ENCODE data around the gene CRB3. TPM values are rescaled to one million over a fixed set of nuclear protein-coding genes. Genes with fewer than 3 reads are reported as not detected.

The CRB3 gene
- total and polyA plus RNA-seq, 2 of the 8 experiments (the other 6 are each of a cell fraction or from before 2014, with no cell fraction given): 21.1 to 24.6 TPM

DNA sequence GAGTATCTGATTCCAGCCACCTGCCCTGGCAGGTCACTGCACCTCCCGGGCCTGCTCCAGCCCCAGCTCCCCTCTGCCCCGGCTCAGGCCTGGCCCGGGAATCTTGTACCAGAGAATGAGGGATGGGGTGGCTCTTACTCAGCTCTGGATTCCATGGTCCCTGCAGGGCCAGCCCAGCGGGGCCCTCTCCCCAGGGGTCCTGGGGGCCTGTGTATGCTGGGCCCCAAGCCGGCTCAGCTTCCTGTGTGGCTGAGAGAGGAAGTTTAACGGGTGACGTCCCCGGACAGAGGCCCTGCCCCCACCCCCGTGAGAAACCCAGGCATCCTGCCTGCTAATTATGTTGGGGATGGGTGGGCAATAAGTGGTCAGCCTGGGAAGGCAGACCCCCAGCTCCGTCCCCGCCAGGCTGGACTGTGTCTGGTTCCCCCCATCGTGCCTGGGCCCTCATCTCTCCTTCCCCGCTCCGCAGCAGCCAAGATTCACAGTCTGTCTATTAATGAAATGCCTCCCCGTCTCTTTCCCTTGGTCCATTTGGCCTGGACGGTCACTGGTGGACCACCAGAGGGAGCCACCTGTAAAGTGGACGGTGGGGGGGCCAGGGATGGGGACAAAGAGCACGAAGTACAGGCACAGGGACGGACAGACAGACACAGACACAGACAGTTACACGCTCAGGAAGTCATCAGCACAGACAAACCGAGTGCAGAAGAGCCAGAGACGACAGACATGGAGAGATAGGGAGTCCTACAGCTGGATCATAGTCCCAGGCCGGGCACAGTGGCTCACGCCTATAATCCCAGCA, 17.7 kb downstream of the CRB3 start, which contains the start of gene DENND1C:
Gene DENND1C, minus strand, starts transcription at position 247 of the 802 bp plus-strand sequence. Its CDS starts 92 bp downstream, at position 155.
- H2BK20ac ChIP-seq (ENCODE audit: low read length): no peak within 1 kb of the TSS
- peak within 1 kb of the TSS; percentile 75; the same call in 1 of the 2 replicates for H2BK5ac ChIP-seq (ENCODE audit: low read depth, low read length)
- H4K91ac ChIP-seq (replicated peaks; ENCODE audit: insufficient read length, low read length): peak within 1 kb of the TSS; percentile 4
- ChIA-PET POLR2A (ENCODE audit: partially characterized antibody) (no interaction called here), CTCF (ENCODE audit: partially characterized antibody) (interaction anchor here (0.6 to 3.8 kb wide), 20 partner anchors 9 to 288 kb away, joined by 3 to 30 read pairs (median 4); partner anchors contain the start of genes ACER1, CRB3 and TUBB4A)
- H3K9me3 ChIP-seq (ENCODE audit: insufficient read depth in 2 of 2, low read depth in 1 of 2, low read length in 1 of 2): no peaks in the 10 kb centered on the region
- 0 out of 2 replicates have a peak within 1 kb of the TSS, but pooled peaks have one; percentile 92 for H2BK15ac ChIP-seq (ENCODE audit: low read length)
- H2BK12ac ChIP-seq (ENCODE audit: low read depth, low read length): peak within 1 kb of the TSS; percentile 87; the same call in 1 of the 2 replicates
- no peak within 1 kb of the TSS for H3K27ac ChIP-seq (ENCODE audit: low read depth, low read length)
- TF ChIP-seq RAD21 (IDR thresholded peaks at IDR 0.05 in 1 of 2, conservative IDR thresholded peaks at IDR 0.05 in 1 of 2; ENCODE audit: low read depth in 2 of 2, low read length in 2 of 2): peak; percentile 47 to 65
- no peak for TF ChIP-seq CEBPB (IDR thresholded peaks at IDR 0.05; ENCODE audit: low read depth, low read length)
- TF ChIP-seq, protein P1, sequence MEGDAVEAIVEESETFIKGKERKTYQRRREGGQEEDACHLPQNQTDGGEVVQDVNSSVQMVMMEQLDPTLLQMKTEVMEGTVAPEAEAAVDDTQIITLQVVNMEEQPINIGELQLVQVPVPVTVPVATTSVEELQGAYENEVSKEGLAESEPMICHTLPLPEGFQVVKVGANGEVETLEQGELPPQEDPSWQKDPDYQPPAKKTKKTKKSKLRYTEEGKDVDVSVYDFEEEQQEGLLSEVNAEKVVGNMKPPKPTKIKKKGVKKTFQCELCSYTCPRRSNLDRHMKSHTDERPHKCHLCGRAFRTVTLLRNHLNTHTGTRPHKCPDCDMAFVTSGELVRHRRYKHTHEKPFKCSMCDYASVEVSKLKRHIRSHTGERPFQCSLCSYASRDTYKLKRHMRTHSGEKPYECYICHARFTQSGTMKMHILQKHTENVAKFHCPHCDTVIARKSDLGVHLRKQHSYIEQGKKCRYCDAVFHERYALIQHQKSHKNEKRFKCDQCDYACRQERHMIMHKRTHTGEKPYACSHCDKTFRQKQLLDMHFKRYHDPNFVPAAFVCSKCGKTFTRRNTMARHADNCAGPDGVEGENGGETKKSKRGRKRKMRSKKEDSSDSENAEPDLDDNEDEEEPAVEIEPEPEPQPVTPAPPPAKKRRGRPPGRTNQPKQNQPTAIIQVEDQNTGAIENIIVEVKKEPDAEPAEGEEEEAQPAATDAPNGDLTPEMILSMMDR (IDR thresholded peaks at IDR 0.05; ENCODE audit: control extremely low read depth in 1 of 3, insufficient read depth in 1 of 3, low read depth in 1 of 3, low read length in 3 of 3): peak; percentile 70 to 83 (median 72)
- no peak for TF ChIP-seq TAF7 (optimal IDR thresholded peaks at IDR 0.05; ENCODE audit: borderline replicate concordance, low read depth, low read length)
- TF ChIP-seq CHD2 (IDR thresholded peaks at IDR 0.05; ENCODE audit: low read length): no peak
- 0 out of 4 replicates have a peak, but pooled peaks of 1 of the 2 experiments have one; percentile 49 for TF ChIP-seq HDAC2 (IDR thresholded peaks at IDR 0.05; ENCODE audit: borderline replicate concordance in 1 of 2, low read depth in 2 of 2, low read length in 2 of 2)
- H4K8ac ChIP-seq (ENCODE audit: extremely low read depth, insufficient read depth, low read length): no peak within 1 kb of the TSS; the same call in 1 of the 2 replicates
- 64% methylated on average over 23 of the region's 24 CpGs; no CpG with 5 or more reads in 1 of the 2 experiments for WGBS, 2 experiments (ENCODE audit: extremely low coverage in 1 of 2, insufficient coverage in 1 of 2, insufficient read length in 1 of 2, insufficient replicate concordance in 2 of 2, low coverage in 1 of 2, low lambda C conversion rate in 2 of 2, missing lambda C conversion rate in 1 of 2)
- no peak within 1 kb of the TSS for H3K56ac ChIP-seq (replicated peaks; ENCODE audit: insufficient read length, low read depth, low read length)
- H3K4me1 ChIP-seq (replicated peaks in 1 of 4; ENCODE audit: control insufficient read depth in 3 of 4, insufficient read depth in 4 of 4, low read length in 3 of 4): peaks cover 0 to 11% (median 7%) of the 10 kb centered on the region in 4 experiments; a peak in 5 of 7 replicates
- H3K4me2 ChIP-seq (ENCODE audit: insufficient read depth in 1 of 2, low read depth in 2 of 2, low read length in 2 of 2): 0 out of 4 replicates have a peak within 1 kb of the TSS, but pooled peaks of 1 of the 2 experiments have one; percentile 8
- H3K79me1 ChIP-seq (ENCODE audit: low read depth, low read length): no peaks in the 10 kb centered on the region
- no peak within 1 kb of the TSS for H4K5ac ChIP-seq (ENCODE audit: insufficient read length, low read depth, low read length)
- no peak within 1 kb of the TSS for H2AFZ ChIP-seq (ENCODE audit: low read length)
- H3K27me3 ChIP-seq (replicated peaks in 1 of 4; ENCODE audit: control insufficient read depth in 3 of 4, extremely low read depth in 1 of 4, insufficient read depth in 3 of 4, low read length in 3 of 4): peaks cover 0 to 4% (median 0%) of the 10 kb centered on the region in 4 experiments; a peak in 1 of 7 replicates
- peaks cover 3% of the 10 kb centered on the region; the same call in 1 of the 2 replicates for H3K23me2 ChIP-seq (ENCODE audit: low read depth, low read length)
- peaks cover 0 to 3% of the 10 kb centered on the region in 2 experiments for H4K20me1 ChIP-seq (replicated peaks in 1 of 2; ENCODE audit: control insufficient read depth in 1 of 2, insufficient read depth in 2 of 2, low read length in 2 of 2)
- FAIRE-seq: peak; percentile 24
- peak in 1 of 2 experiments; percentile 65 for DNase-seq (ENCODE audit: low read depth in 1 of 2, low spot score in 2 of 2)
- no peak within 1 kb of the TSS for H2BK120ac ChIP-seq (replicated peaks; ENCODE audit: low read depth, low read length)
- H3K4me3 ChIP-seq (ENCODE audit: extremely low read depth in 1 of 4, insufficient read depth in 2 of 4, low read depth in 3 of 4, low read length in 4 of 4): no peak within 1 kb of the TSS
- H3K79me2 ChIP-seq (ENCODE audit: control insufficient read depth in 1 of 2, insufficient read depth in 2 of 2, low read length in 2 of 2): no peaks in the 10 kb centered on the region
- H3K9ac ChIP-seq (replicated peaks in 1 of 4; ENCODE audit: extremely low read depth in 1 of 4, low read depth in 3 of 4, low read length in 3 of 4): no peak within 1 kb of the TSS; a peak in 2 of 7 replicates
- peak within 1 kb of the TSS; percentile 48 for H3K18ac ChIP-seq (ENCODE audit: extremely low read depth, low read length)
- no peaks in the 10 kb centered on the region for H3K36me3 ChIP-seq (ENCODE audit: control insufficient read depth in 2 of 4, insufficient read depth in 4 of 4, low read length in 3 of 4)
- H3K4ac ChIP-seq (replicated peaks; ENCODE audit: insufficient read length, low read depth, low read length): no peak within 1 kb of the TSS
- no peak within 1 kb of the TSS for H3K14ac ChIP-seq (ENCODE audit: insufficient read length)
- no peak within 1 kb of the TSS for H2AK5ac ChIP-seq (ENCODE audit: low read depth, low read length)
- no peak within 1 kb of the TSS for H3K23ac ChIP-seq (ENCODE audit: insufficient read length)

All from H1 (cell line).